HG02759 (cell line): Measurements from ENCODE around the gene DAD1.
"Not testable (repeated sequence)": the region's sequence is repeated elsewhere in the genome, so short reads cannot be mapped to it uniquely, and the experiment has no call there.

ENCODE experiments used
- ATAC-seq: cut with Tn5 transposase; IDR thresholded peaks from one replicate; pipeline ENCODE4 v1.9.1; 2021; ENCODE audit warnings: mild to moderate bottlenecking, moderate library complexity; ENCODE audit not compliant: unreplicated experiment

DAD1 gene

DNA sequence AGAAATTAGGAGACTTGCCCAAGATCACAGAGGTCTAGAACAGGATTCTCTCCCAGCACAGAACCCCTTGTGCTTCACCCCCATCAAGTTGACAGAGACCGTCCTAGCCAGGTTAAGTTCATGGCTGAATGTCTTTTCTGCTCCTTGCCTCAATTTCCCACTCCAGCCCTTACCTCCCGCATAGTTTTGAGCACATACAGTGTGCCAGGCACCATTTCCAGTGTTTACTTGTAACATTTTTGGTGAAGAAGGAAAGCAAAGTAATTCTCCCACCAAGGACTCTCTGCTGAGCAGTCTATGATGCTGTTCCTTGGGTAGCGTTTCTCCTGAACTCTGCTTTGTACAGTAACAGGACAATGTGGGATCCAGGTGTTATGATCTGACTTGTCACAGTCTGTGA, 10.3 kb upstream of the DAD1 start:
- ATAC-seq: no peak

DNA sequence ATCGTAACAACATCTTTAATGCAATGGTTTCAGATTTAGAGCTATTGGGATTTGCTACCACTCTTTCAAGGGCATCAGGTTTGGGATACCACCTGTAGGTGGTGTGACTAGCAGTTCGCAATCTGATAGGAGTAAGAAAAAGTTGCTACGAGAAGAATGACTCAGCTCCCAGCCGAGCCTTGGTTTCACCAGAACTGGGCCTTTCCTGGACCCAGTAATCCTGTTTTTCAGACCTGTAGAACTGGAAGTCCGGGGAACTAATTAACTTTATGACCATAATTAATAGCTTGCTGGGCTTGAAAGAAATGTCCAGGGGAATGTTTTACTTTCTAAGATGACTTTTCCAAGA, 9.8 kb upstream of the DAD1 start:
- ATAC-seq: peak; percentile 41

- peak; percentile 83 for ATAC-seq
Measured at GRCh38 chr14:22598099-22598895, 9.3 kb upstream of the DAD1 start, which contains the start of gene ABHD4. ABHD4 (plus strand) TSS chr14:22598300; CDS start chr14:22598307, 7 bp downstream.

- ATAC-seq: peak; percentile 28
Measured at GRCh38 chr14:22597771-22598098, 8.7 kb upstream of the DAD1 start.

DNA sequence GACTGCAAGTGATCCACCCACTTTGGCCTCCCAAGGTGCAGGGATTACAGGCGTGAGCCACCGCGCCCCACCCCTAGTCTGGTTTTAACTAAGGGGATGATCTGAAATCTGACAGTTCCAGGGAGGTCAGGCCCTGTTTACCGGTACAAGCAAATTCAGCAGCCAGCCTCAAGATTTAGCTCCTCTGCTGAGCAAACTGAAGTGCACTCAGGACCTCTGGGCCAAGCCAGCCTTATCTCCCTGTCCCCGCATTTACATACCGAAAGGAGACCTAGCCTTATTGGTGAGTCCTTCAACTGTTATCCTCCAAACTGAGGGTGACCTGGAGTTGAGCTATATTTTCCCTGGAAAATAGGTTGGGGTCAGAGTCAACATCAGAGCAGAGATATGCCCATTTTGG, 8.2 kb upstream of the DAD1 start:
- ATAC-seq: no peak

- no peak for ATAC-seq
Measured at GRCh38 chr14:22596354-22596879, 7.4 kb upstream of the DAD1 start.

DNA sequence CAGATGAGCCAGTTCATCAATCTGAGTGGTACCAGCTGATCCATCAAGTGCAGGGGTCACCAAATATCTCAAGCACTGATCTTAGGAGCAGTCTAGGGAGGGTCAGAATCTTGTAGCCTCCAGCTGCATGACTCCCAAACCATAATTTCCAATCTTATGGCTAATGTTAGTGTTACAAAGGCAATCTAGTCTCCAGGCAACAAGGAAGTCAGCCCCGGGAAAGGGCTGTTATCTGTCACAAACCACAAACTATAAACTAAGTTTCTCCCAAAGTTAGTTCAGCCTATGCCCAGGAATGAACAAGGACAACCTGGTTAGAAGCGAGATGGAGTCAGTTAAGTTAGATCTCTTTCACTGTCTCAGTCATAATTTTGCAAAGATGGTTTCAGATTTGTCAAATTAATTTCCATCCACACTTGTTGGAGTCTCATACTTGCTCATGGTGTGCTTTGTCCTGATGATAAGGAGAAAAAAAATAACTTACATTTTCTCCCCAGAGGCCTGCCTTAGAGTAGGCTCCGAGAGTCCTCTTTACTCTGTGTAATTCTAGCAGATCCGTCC, 5.2 kb upstream of the DAD1 start:
- no peak for ATAC-seq

GRCh38 chr14:22593601-22594000, 4.6 kb upstream of the DAD1 start:
- no peak for ATAC-seq

GRCh38 chr14:22593189-22593588, 4.2 kb upstream of the DAD1 start:
- ATAC-seq: no peak

DNA sequence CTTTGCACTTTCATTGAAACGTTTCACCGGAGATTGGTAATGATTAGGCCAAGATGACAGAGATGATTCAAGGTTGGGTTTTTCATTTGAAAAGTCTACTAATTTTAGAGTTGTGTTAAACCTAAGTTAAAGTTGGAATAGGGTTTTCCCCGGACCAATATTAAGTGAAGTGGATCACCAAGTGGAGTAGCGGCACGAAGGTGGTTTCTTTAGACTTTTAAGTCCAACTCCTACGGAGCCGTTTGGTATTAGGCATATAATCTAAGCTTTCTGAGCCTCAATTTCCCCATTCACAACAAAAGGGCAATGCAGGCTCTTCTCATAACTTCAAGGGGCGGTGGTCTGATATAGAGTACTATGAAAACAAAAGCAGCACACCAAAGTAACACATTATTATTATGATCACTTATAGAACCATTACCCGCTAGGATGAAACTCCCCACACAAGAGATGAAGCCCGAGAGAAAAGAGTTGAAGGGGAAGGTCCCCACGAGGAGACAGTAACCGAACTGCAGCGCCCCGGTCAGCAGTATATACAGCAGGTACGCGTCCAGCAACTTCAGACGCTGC, 413 bp downstream of the DAD1 start:
- no peak for ATAC-seq

DNA sequence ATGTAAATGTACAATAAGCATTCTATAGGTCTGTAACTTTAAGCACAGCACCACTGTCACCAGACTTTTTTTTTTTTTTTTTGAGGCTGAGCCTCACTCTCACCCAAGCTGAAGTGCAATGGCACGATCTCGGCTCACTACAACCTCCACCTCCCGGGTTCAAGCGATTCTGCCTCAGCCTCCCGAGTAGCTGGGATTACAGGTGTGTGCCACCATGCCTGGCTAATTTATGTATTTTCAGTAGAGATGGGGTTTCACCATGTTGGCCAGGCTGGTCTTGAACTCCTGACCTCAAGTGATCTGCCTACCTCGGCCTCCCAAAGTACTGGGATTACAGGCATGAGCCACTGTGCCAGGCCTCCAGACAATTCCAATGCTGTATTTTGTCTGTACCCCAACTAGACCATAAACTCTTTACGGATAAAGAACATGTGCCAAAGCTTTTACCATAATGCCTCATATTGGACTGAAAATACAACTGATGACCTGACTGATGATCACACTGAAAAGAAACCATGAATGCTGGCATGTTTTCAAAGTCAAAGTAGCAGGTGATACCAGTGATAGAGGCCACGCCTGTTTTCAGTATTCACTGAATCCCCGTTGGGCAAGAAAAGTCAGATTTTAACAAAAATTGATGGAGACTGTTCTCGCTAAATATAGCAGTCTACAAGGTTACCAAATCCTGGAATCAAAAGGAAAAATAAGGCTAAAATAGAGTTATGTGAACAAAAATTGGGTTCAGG, 1.2 kb downstream of the DAD1 start:
- not testable (repeated sequence) for ATAC-seq

GRCh38 chr14:22587247-22587646, 1.8 kb downstream of the DAD1 start:
- no peak for ATAC-seq

DNA sequence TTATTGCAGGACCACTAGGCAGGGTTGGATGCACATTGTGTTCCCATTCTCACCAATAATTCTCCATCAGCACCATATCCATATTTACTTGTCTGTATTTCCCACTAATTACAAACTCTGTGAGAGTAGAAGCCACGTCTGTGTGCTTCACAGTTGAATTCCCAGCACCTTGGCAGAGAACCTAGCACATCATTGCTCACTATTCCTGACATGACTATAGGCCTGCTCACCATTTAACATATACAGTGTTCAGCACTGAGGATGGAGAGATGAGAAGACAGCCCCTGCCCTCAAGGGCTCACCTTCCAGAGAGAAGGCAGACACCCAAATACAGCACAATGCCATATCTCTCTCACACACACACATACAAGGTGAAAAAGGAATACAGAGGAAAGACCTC, 5.0 kb downstream of the DAD1 start:
- ATAC-seq: no peak

GRCh38 chr14:22580625-22581024, 8.4 kb downstream of the DAD1 start:
- no peak for ATAC-seq

DNA sequence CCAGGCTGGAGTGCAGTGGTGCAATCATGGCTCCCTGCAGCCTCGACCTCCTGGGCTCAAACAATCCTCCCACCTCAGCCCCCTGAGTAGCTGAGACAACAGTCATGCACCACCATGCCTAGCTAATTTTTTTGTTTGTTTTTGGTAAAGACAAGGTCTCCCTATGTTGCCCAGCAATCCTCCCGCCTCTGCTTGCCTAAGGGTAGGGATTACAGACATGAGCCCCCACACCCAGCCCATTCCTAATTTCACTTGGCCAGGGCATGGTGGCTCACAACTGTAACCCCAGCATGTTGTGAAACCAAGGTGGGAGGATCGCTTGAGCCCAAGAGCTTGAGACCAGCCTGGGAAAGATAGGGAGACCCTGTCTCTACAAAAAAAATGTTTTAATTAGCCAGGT, 9.1 kb downstream of the DAD1 start:
- ATAC-seq: no peak

DNA sequence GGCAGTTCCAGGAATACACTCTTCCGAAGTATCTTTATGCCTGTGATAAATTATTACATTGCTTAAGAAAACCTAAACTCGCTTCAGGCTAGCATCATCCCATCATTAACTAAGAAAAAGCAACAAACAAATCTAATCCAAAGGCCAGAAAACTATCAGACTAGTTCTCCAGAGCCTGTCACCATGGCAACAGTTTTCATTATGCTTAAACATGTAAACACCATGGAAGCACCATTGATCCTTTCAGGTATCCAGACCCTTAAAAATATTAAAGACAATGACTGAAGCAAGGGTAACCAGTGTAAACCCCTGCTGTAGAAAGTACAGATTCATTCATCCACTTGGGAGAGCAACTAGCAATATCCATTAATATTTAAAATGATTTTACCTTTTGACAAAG, 9.8 kb downstream of the DAD1 start:
- ATAC-seq: no peak

DNA sequence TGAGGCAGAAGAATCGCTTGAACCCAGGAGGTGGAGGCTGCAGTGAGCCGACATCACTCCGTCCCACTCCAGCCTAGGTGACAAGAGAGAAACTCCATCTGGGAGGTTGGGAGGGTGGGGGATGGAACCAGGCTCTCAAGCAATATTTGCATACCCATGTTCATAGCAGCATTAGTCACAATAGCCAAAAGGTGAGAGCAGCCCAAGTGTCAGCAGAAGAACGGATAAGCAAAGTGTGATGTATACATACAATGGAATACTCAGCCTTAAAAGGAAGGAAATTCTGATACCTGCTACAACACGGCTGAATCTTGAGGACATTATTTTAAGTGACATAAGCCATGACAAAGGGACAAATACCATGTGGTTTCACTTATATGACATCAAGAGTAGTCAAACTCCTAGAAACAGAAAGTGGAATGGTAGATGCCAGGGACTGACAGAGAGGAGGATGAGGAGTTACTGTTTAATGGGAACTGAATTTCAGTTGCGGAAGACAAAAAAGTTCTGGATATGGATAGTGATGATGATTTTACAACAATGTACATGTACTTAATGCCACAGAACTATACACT, 11.6 kb downstream of the DAD1 start:
- no peak for ATAC-seq

- ATAC-seq: no peak
Measured at GRCh38 chr14:22573804-22574203, 15.2 kb downstream of the DAD1 start.

- no peak for ATAC-seq
Measured at GRCh38 chr14:22572562-22573058, 16.4 kb downstream of the DAD1 start.

GRCh38 chr14:22570132-22570949, 18.7 kb downstream of the DAD1 start:
- peak; percentile 65 for ATAC-seq
